SIG-M5 treated with dmso at 0.1 percent for 504 hours (cell line): Measurements from ENCODE around the gene GFOD1.
"Not testable (repeated sequence)": the region's sequence is repeated elsewhere in the genome, so short reads cannot be mapped to it uniquely, and the experiment has no call there.

Experiments used
- DNase-seq: peaks from one replicate; lab custom pipeline; 2025; ENCODE audit not compliant: unreplicated experiment; lab: John Stamatoyannopoulos, UW

GFOD1 gene

GRCh38 chr6:13466304-13467215, 20.8 kb downstream of the GFOD1 start:
- no peak for DNase-seq

- no peak for DNase-seq
These were observed 21.7 kb downstream of the GFOD1 start for GRCh38 chr6:13465734-13466133.

- DNase-seq = no peak
These were observed 23.5 kb downstream of the GFOD1 start for GRCh38 chr6:13463941-13464340.

- DNase-seq = no peak
These were observed 24.1 kb downstream of the GFOD1 start for GRCh38 chr6:13463328-13463717.

- no peak for DNase-seq
These were observed 24.7 kb downstream of the GFOD1 start for GRCh38 chr6:13462458-13463327.

- peak; percentile 69 for DNase-seq
These were observed 25.6 kb downstream of the GFOD1 start for GRCh38 chr6:13461805-13462204.

- no peak for DNase-seq
These were observed 26.1 kb downstream of the GFOD1 start for GRCh38 chr6:13461307-13461706.

- not testable (repeated sequence) for DNase-seq
These were observed 27.1 kb downstream of the GFOD1 start for GRCh38 chr6:13460289-13460688.

GRCh38 chr6:13457577-13457976, 29.8 kb downstream of the GFOD1 start:
- DNase-seq = no peak

GRCh38 chr6:13455552-13455966, 31.8 kb downstream of the GFOD1 start:
- DNase-seq = no peak

GRCh38 chr6:13454286-13455221, 32.8 kb downstream of the GFOD1 start:
- peak; percentile 62 for DNase-seq

GRCh38 chr6:13453771-13454251, 33.6 kb downstream of the GFOD1 start:
- DNase-seq = peak; percentile 12

- DNase-seq = no peak
These were observed 34.2 kb downstream of the GFOD1 start for GRCh38 chr6:13453153-13453552.

- no peak for DNase-seq
These were observed 34.9 kb downstream of the GFOD1 start for GRCh38 chr6:13452346-13453117.

- no peak for DNase-seq
These were observed 36.1 kb downstream of the GFOD1 start for GRCh38 chr6:13451181-13451895.

GRCh38 chr6:13450628-13451027, 36.8 kb downstream of the GFOD1 start:
- DNase-seq = no peak

- DNase-seq = peak; percentile 61
These were observed 39.3 kb downstream of the GFOD1 start for GRCh38 chr6:13447949-13448724.

GRCh38 chr6:13446381-13446780, 41.0 kb downstream of the GFOD1 start:
- DNase-seq = no peak
